ENCODE data around the gene ADAMTS17.

The ADAMTS17 gene

DNA sequence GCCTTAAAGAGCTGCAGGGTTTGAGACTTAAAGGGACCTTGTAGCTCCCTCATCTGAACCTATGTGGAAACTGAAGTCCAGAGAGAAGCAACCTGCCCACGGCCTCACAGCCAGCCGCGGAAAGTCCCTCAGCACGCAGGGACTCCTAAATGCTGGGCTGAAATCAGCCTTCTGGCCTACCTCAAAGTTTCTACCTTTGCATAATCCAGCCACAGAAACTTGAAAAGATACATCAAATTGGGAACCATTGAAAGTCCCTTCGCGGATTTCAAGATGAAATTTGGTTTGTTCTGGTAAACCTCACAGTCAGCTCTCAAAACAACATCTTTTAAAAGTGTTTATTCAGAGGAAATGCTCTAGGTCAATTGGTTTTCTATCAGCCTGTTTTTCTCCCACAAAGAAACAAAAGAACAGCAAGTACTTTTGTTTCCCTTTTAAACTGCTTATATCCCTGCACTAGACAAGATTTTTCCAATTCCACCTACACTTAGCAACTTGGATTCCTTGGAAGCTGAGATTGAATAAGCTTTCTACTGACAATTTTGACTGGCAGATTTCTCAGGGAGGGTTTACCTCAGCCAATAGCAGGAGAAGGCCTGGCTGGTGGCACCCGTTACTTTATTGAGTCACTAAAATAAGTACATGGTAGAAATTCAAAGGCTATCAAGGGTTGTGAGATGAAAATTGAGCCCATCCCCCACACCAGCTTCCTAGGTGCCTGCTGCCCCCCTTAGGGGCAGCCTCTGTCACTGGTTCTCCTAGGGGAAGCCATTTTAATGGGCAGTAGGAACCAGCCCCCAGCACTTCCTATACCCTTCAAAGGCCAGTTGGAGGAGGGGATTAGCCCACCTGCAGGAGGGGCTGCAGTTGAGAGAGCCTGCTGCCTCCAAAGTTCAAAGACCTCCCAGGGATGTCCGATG is 171.2 kb downstream of the ADAMTS17 start:
- DNase-seq (ENCODE audit: low spot score) = no peak

DNA sequence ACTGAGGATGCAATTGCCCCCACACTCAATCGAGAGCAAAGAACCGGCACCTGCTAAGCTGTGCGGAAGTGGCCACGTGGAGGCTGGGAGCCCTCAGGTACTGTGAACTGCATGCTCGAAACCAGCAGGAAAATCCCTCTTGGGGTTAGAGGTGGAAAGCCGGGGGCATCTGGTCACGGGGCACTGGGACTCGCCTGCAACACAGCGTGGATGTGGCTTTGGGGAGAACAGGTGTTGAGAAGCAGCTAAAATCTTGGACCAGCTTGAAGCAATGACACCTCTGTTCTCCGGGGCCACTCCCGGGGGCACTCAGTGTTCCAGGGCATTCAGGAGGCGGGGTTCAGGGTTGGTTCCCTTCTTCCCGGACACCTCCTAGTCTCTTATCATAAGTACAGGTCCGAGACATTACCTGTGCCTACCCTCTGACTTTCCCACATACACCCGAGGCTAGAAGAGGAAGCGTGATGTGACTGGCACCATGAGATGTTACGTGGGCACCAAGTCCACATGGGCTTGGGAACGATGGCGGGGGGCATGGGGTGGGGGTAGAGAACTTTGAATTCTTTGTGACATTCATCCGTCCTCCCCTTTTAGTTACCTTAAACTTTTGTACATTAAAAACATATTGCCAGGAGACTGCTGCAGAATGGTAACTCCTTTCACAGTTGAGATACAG is 172.0 kb downstream of the ADAMTS17 start:
- DNase-seq (ENCODE audit: low spot score) = no peak

DNA sequence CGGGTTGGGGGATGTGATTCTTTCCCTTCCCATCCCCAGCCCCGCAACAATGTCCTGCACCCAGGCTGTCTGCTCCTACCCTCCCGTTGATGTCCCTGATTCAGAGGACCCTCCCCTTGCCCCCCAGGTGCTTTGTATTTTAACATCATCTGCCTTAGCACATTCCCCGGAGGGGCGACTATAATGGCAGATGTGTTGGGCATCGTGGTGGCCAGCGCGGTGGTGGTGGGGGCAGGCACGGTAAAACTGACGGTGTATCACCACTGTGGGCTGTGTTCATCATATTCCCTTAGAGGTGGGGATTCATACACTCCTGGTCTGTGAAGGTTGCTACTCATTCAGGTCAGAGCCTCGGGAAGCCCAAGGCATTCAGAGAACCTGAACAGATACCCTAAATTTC is 173.0 kb downstream of the ADAMTS17 start:
- DNase-seq (ENCODE audit: low spot score) = no peak

DNA sequence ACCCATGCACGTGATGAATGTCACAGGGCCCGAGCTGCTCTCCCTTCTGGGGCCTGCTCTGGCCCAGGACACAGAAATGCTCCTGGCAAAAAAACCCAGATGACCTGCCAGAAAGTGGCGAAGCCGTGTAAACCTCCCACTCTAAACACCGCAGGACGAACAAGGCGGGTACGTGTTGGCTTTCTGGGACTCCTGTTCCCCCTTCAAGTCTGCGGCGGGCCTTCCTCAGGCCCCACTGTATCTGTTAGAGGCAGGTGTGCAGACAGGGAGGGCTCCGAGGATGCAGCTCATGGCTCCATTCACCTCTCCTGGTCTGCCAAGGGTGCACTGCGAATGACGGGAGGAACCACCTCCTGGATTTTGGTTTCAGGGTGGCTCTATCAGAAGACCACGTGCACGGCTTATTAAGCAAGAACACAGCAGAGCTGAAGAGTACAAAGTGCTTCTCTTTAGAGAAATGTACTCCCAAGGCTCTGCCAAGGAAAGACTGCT is 173.8 kb downstream of the ADAMTS17 start:
- DNase-seq (ENCODE audit: low spot score) = no peak

DNA sequence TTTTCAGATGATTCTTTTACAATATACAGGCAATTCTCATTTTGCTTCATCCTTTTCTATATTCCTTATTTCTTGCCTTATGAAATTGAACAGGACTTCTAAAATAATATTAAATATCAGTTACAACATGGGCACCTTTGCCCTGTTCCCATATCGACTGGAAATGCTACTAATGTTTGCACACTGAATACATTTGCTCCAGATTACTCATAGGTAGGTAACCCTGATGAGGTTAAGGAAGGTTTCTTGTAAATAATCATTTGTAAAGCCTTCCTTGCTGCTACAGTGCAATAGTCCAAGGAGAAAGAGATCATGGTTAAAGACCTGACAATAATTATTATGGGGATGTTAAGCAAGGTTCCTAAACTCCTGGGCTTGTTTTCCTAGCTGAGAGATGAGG is 175.5 kb downstream of the ADAMTS17 start:
- DNase-seq (ENCODE audit: low spot score) = no peak

DNA sequence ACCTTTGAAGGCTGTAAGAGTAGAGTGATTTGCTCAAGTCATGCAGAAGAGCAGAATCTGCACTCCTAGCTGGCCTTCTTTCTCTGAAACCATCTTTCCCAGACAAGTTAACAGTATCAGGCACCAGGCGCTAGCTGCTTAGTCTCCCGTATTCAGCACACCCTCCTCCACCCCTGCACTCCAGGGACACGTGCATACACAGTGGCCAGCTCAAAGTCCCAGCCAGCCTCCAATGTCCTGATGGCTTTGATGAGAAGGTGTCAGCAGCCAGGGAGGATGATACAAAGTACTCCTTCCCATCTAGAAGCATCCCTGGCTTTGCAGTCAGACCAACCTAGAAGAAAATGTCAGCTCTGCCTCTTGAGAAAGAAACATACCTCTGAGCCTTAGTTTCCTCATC is 177.8 kb downstream of the ADAMTS17 start:
- DNase-seq (ENCODE audit: low spot score) = no peak

DNA sequence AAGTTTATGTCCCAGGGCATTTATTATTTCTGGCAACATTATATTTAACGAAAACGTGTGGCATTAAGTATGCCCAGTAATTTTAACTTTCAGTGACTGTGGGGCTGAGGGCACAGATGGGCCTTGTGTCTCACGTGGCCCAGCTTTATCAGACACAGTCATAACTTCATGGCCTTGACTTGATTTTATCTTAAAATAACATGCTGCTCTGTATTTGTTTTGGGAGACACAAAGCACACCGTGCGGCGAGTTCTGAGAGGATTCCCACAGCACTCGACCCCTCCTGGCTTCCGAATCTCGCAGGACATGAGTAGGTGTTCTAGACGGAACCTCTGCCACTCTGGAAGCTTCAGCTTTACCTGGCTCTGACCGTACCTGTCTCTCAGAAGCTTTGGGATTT is 180.8 kb downstream of the ADAMTS17 start:
- no peak for DNase-seq (ENCODE audit: low spot score)

DNA sequence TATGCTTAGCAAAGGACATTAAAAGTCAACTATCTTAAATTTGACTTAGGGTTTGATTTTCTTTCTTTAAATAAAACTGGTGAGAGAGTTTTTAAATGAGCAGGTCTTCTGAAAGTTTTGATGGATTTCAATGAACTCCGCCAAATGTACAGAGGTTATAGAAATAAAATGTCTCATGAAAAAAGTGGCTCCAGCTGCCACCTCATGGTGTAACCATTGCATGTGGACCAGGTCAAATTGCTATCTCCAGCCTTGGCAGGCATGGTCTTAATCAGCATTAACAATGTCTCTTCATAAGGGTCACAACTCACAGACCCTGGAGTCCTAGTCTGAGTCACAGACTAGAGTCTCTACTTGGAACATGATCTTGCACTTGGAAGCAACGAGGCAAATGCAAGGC is 182.3 kb downstream of the ADAMTS17 start:
- DNase-seq (ENCODE audit: low spot score) = no peak

DNA sequence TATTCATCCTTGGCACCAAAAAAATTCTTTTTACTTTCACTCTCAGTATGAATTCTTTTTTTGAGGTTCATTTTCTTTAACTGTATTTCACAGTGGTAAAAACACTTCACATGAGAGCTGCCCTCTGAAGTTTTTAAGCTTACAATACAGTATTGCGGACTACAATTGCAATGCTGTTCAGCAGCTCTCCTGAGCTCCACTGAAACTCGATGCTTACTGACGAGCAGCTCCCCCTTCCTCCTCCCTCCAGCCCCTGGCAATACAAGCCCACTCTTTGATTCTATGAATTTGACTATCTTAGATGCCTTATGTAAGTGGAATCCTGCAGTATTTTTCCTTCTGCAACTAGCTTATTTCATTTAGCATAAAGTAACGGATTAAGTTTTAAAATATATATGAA is 183.4 kb downstream of the ADAMTS17 start:
- DNase-seq (ENCODE audit: low spot score) = no peak

DNA sequence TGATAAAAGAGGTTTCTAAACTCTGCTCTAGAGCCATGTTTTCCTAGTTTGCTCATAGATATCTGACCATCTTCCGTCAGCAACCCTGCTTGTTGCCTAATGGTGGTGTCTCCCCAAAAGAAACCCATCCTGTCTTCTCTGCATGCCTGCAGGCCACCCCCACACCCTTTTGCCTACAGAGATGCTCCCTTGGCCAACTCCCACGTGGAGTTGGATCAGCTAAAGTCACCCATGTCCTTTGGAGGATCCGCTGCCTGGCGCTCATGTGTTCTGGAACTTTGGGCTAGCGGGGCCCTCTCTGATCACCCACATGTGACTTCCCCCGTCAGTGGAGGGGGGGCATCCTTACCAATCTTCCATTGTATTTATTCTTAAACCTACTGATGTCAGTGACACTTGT is 185.6 kb downstream of the ADAMTS17 start:
- no peak for DNase-seq (ENCODE audit: low spot score)

DNA sequence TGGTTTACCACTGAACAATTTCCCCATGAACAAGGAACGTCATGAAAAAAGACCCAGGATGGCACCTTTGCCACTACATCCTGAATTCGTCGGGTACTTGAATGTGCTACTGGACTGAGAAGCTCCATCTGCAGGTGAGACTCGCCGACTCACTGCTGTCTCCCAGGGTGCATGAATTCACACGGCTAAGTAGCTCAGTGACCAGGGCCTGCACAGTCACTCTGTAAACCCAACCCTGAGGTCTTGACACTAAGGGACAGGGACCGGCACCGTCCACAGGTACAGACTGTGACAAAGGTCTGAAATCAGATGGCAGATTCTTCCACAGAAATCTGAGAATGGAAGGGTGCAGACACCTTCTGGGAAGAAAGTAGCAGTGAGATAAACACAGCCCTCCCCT is 187.4 kb downstream of the ADAMTS17 start:
- DNase-seq (ENCODE audit: low spot score) = no peak

DNA sequence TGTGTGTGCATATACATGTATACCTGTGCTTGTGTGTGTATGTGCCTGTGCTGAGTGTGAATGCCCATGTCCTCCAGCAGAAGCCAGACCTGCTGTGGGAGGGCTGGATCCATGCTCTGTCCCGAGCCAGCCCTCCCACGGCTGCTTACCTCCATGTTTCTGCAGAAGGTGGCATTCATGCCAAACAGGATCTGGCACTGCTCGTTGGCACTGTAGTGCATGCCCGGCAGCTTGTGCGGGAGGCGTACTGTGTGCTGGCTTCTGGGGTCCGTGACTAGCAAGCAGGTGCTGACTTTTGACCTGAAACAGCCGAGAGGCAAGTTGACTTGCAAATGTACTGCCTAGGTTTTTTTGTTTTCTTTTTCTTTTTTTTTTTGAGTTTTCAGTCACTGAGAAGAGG is 189.3 kb downstream of the ADAMTS17 start:
- DNase-seq (ENCODE audit: low spot score) = no peak

DNA sequence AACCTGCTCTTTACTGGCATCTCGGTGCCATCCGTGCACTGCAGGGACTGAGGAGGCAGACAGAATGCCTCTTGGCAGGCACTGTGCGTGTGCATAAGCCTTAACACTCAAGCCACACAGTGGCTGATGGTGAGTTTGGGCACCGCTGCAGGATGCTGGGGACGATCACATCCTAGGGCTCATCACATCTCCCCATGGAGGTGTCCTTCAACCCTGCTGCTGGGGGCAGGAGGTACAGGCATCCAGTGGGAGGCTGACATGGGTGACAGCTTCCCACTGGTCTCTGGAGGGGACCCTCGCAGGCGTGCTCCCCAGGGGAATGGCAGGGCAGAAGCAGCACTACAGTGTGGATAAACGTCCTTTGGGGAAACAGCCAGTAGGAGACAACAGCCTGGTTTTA is 190.9 kb downstream of the ADAMTS17 start:
- no peak for DNase-seq (ENCODE audit: low spot score)

DNA sequence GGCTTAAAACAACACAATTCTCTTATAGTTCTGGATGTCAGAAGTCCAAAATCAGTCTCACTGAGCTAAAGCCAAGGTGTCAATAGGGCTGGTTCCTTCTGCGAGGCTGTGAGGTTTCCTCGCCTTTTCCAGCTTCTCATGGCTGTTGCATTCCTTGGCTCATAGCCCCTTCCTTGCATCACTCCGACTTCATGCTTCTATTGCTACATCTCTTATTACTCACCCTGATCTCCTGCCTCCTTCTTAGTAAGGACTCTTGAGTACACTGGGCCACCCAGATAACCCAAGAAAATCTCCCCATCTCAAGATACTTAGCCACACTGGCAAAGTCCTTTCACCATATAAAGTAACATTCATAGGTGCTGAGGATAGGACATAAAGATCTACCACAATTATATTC is 193.9 kb downstream of the ADAMTS17 start:
- DNase-seq (ENCODE audit: low spot score) = no peak

DNA sequence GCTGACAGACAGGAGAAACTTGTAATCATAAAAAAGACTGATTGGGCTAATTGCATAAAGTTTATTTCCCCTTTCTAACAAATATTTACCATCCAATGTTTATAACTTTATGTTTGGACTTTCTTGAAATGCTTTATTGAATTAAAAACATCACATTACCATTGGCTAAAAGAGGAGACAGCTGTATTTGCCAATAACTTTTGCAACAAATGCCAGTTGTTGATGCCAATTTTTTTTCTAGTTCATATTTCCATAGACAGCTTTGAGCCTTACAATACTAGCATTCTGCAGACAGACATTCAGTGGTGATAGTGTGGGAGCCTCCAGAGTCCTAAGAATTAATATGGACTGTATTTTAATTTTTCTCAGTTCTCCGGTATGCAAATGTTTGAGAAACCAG is 198.4 kb downstream of the ADAMTS17 start:
- DNase-seq (ENCODE audit: low spot score) = no peak

DNA sequence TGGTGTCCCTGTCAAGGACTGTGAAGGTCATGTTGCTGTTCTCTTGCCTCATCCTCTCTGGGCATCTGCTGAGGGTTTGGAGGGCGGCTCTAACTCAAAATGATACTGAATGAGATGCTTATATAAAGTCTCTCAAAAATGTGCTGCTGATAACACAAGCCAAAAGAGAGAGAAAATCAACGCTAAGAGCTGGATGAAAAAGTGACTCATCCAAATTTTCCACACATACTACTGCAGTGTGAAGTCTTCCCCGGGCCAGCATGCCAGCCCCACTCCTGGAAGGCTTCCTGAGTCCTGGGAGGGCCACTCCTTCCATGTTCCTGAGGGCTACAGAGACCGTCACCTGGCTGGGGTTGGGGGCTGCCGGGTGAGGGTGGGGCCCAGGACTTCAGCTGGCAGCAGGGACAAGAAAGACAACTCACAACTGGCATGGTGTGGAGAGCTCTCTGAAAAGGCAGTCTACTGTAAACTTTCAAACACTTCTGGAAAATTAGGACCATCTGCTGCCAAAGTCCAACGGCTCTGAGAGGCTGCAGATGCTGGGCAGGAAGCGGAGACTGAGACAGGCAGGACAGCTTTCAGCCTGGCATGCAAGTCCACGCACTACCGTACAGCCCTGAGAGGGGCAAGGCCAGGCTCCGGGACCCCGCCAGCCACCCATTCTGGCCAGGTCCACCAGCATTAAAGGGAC is 200.3 kb downstream of the ADAMTS17 start:
- DNase-seq (ENCODE audit: low spot score) = no peak

DNA sequence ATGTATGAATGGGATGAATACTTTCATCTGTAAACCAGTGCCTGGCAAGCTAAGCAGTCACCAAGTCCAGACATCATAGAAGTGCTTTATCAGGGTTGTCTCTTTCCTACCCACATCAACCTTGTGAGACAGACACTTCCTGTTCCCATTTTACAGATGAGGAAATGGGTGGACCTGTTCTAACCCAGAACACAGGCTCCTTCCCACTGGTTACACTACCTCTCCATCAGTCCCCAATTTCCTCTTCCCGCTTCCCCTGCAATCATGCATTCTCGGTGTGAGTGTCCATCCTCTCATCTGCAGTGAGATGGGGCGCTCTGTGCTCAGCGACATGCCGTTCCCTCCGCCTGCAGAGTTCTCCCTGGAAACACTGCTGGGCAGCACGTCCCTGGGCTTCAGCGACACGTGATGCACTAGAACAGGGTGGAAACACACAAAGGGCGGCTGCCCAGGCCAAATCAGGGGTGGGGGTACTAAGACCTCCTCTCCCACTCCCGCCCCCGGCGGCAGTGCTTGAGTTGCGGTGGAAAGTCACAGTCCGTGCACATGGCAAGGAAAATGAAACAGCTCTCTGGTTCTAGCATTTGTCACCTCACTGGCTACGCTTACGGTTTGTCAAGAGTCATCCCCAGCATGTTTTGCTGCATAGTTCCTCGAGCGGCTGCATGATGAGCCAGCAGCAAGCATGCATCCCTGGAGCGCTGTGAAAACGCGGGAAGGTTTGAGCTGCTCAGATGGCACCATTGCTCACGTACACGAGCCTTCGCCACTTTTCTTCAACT is 201.1 kb downstream of the ADAMTS17 start:
- no peak for DNase-seq (ENCODE audit: low spot score)

DNA sequence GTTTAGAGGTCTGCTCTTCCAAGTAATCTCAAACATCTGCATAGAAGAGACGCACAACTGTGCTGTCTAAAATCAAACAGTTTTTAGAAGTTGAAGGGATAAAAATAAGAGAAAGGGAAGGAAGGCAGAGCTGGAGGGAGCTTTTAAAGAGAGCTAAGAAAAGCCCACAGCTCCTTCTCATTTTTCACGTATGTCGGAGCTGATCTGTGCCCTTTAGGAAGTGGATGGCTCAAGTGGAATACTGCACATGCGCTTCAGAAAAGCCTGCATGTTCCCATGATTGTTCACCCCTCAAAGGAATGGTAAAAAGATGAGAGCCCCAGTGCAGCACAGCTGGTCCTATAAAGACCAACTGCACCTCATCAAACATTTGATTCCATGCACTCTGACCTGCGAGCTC is 207.2 kb downstream of the ADAMTS17 start:
- DNase-seq (ENCODE audit: low spot score) = no peak

DNA sequence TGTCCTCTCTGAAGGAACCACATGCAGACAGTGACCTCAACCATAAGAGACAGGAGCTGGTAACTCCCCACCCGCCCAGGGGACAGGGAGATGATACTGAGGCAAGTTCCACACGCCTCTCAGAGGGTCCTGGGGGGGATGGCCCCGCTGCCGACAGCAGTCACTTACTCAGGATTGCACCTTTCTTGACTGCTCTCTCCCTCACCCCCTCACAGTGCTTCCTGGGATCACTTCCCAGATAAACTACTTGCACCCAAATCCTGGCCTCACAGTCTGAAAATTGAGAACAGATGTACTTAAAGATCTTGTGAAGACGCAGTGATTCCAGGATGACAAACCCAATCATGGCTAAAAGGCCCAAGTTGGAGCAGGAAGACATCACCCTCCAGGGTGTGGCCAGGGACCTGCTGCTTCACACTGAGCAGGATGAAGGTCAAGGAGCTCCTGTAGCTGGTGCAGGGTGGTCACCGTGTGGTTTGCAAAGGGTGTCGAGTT is 207.6 kb downstream of the ADAMTS17 start:
- no peak for DNase-seq (ENCODE audit: low spot score)

DNA sequence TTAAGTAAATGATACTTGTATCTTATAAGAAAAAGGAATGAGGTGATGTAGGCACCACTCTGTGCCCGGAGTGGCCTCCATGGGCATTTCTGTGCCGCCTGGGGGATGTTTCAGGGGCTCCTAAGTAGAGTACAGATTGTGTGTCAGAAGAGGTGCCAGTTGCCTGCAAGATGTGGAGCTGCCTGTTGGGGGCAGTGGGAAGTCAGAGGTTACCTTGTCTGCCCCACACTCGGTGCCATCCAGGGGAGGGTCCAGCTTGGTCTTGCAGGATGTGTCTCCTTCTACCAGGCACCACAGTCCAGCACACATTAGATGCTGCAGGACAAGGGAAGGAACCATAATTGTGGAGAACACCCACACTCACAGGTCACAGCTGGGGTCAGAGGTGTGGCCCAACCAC is 208.8 kb downstream of the ADAMTS17 start:
- no peak for DNase-seq (ENCODE audit: low spot score)

DNA sequence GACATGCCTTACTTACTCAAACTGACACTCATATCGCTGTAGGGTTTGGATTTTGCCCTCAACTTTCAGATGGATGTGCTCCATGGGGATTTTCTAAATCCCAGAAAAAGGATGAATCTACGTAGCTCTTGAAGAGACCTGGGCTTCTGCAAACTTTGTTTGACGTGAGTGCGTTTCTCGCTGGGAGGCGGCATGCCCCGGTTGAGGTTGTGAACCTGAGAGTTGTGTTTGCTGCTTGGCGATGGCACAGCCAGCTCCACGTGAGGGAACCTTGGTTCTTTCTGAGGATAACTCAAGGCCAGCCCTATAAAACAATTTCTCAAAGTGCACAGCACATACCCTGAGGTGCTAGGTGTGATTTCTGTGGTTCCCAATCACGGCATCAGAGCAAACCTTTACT is 209.5 kb downstream of the ADAMTS17 start:
- no peak for DNase-seq (ENCODE audit: low spot score)
